ENCODE measurements around the gene CBLN3. TPM values are rescaled to one million over a fixed set of nuclear protein-coding genes. Genes with fewer than 3 reads are reported as not detected.

Gene CBLN3
- total RNA-seq, 1 experiment from 2014 or later = 0.94 TPM

DNA sequence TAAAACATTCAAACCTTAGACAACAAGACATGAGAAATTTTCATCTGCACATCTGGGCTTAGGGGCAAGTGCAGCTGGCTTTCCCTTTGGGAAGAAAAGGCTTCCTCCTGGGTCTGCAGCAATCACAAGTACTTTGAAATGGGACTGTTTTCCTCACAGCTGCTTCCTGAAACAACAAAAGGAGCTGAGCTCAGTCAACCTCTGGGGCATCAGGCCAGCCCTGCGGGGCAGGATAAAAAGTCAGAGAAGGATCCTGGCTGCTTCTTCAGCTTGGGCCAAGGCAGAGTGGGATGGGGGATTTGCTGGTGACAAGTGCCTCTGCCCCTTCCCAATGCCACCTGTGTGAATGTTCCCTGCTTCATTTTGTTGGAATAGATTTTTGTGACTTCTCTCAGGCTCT, 29.3 kb upstream of the CBLN3 start:
- Mint-ChIP-seq H3K9me3 (peaks cover 31% of the 10 kb centered on the region), H3K27me3 (ENCODE audit: low read depth) (peaks cover 10% of the 10 kb centered on the region), H3K27ac (no peak overlapping the region), H3K36me3 (peaks cover 12% of the 10 kb centered on the region), H3K4me1 (no peaks in the 10 kb centered on the region), H3K4me3 (no peak overlapping the region)
- no peak for DNase-seq (ENCODE audit: low spot score)
- CTCF ChIA-PET = interaction anchor here (0.6 to 0.8 kb wide), 2 partner anchors 22 to 131 kb away, joined by 3 to 4 read pairs; no protein-coding TSS in a partner anchor
- POLR2A ChIA-PET = no interaction called here
- ATAC-seq = no peak
- TF ChIP-seq, protein P1, sequence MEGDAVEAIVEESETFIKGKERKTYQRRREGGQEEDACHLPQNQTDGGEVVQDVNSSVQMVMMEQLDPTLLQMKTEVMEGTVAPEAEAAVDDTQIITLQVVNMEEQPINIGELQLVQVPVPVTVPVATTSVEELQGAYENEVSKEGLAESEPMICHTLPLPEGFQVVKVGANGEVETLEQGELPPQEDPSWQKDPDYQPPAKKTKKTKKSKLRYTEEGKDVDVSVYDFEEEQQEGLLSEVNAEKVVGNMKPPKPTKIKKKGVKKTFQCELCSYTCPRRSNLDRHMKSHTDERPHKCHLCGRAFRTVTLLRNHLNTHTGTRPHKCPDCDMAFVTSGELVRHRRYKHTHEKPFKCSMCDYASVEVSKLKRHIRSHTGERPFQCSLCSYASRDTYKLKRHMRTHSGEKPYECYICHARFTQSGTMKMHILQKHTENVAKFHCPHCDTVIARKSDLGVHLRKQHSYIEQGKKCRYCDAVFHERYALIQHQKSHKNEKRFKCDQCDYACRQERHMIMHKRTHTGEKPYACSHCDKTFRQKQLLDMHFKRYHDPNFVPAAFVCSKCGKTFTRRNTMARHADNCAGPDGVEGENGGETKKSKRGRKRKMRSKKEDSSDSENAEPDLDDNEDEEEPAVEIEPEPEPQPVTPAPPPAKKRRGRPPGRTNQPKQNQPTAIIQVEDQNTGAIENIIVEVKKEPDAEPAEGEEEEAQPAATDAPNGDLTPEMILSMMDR (IDR thresholded peaks at IDR 0.05) = no peak
- TF ChIP-seq IRF2 (CRISPR knock-in tag; IDR thresholded peaks at IDR 0.05; ENCODE audit: borderline replicate concordance, low read depth) (no peak), TEAD1 (CRISPR knock-in tag; IDR thresholded peaks at IDR 0.05) (no peak), ZNF263 (CRISPR knock-in tag; IDR thresholded peaks at IDR 0.05; ENCODE audit: low read depth) (no peak), CREB1 (CRISPR knock-in tag; IDR thresholded peaks at IDR 0.05) (no peak), RELA (CRISPR knock-in tag; IDR thresholded peaks at IDR 0.05; ENCODE audit: borderline replicate concordance) (no peak), NR1H2 (CRISPR knock-in tag; IDR thresholded peaks at IDR 0.05) (no peak), NFATC4 (CRISPR knock-in tag; IDR thresholded peaks at IDR 0.05) (no peak), FOXK1 (CRISPR knock-in tag; IDR thresholded peaks at IDR 0.05) (no peak), ELF4 (CRISPR knock-in tag; IDR thresholded peaks at IDR 0.05; ENCODE audit: low read depth) (no peak), SP1 (CRISPR knock-in tag; conservative IDR thresholded peaks at IDR 0.05) (no peak), NFYB (CRISPR knock-in tag; conservative IDR thresholded peaks at IDR 0.05; ENCODE audit: low read depth) (no peak), MXD4 (CRISPR knock-in tag; IDR thresholded peaks at IDR 0.05; ENCODE audit: borderline replicate concordance) (no peak), ZNF416 (CRISPR knock-in tag; IDR thresholded peaks at IDR 0.05) (no peak)
- TF ChIP-seq, protein P2, sequence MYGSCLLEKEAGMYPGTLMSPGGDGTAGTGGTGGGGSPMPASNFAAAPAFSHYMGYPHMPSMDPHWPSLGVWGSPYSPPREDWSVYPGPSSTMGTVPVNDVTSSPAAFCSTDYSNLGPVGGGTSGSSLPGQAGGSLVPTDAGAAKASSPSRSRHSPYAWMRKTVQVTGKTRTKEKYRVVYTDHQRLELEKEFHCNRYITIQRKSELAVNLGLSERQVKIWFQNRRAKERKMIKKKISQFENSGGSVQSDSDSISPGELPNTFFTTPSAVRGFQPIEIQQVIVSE (CRISPR knock-in tag; IDR thresholded peaks at IDR 0.05; ENCODE audit: borderline replicate concordance) = no peak
- TF ChIP-seq, protein P3, sequence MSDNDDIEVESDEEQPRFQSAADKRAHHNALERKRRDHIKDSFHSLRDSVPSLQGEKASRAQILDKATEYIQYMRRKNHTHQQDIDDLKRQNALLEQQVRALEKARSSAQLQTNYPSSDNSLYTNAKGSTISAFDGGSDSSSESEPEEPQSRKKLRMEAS (CRISPR knock-in tag; IDR thresholded peaks at IDR 0.05) = no peak
- TF ChIP-seq, protein P4, sequence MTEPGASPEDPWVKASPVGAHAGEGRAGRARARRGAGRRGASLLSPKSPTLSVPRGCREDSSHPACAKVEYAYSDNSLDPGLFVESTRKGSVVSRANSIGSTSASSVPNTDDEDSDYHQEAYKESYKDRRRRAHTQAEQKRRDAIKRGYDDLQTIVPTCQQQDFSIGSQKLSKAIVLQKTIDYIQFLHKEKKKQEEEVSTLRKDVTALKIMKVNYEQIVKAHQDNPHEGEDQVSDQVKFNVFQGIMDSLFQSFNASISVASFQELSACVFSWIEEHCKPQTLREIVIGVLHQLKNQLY (CRISPR knock-in tag; IDR thresholded peaks at IDR 0.05) = no peak
- TF ChIP-seq, protein P5, sequence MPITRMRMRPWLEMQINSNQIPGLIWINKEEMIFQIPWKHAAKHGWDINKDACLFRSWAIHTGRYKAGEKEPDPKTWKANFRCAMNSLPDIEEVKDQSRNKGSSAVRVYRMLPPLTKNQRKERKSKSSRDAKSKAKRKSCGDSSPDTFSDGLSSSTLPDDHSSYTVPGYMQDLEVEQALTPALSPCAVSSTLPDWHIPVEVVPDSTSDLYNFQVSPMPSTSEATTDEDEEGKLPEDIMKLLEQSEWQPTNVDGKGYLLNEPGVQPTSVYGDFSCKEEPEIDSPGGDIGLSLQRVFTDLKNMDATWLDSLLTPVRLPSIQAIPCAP (CRISPR knock-in tag; IDR thresholded peaks at IDR 0.05) = no peak
- TF ChIP-seq, protein P6, sequence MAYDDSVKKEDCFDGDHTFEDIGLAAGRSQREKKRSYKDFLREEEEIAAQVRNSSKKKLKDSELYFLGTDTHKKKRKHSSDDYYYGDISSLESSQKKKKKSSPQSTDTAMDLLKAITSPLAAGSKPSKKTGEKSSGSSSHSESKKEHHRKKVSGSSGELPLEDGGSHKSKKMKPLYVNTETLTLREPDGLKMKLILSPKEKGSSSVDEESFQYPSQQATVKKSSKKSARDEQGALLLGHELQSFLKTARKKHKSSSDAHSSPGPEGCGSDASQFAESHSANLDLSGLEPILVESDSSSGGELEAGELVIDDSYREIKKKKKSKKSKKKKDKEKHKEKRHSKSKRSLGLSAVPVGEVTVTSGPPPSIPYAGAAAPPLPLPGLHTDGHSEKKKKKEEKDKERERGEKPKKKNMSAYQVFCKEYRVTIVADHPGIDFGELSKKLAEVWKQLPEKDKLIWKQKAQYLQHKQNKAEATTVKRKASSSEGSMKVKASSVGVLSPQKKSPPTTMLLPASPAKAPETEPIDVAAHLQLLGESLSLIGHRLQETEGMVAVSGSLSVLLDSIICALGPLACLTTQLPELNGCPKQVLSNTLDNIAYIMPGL (CRISPR knock-in tag; IDR thresholded peaks at IDR 0.05) = no peak
- TF ChIP-seq, protein P7, sequence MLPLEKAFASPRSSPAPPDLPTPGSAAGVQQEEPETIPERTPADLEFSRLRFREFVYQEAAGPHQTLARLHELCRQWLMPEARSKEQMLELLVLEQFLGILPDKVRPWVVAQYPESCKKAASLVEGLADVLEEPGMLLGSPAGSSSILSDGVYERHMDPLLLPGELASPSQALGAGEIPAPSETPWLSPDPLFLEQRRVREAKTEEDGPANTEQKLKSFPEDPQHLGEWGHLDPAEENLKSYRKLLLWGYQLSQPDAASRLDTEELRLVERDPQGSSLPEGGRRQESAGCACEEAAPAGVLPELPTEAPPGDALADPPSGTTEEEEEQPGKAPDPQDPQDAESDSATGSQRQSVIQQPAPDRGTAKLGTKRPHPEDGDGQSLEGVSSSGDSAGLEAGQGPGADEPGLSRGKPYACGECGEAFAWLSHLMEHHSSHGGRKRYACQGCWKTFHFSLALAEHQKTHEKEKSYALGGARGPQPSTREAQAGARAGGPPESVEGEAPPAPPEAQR (CRISPR knock-in tag; IDR thresholded peaks at IDR 0.05) = no peak
